ENCODE results near the gene MUC4. TPM values are rescaled to one million over a fixed set of nuclear protein-coding genes. Genes with fewer than 3 reads are reported as not detected.

MUC4 gene
- total RNA-seq, 1 experiment from 2014 or later = 0.36 TPM

DNA sequence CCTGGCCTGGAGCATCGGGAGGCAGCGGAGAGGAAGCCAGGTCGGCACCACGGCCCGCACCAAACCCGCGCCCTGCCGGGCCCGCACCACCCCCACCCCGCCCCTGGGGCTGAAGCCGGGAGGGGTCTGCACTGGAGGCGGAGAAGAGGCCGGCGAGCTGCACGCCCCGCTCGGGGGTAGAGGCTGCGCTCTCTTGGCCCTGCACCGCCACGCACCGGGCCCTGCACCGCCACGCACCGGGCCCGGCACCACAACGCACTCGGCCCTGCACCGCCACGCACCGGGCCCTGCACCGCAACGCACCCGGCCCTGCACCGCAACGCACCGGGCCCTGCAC is 49.5 kb downstream of the MUC4 start:
- TF ChIP-seq CTCF (IDR thresholded peaks at IDR 0.05; ENCODE audit: insufficient read depth in 1 of 2, low read depth in 1 of 2, low read length in 1 of 2, severe bottlenecking in 1 of 2, unreplicated experiment in 1 of 2) = no peak
- intact Hi-C loops (cut with micrococcal nuclease; ENCODE audit: unreplicated experiment) = no loop called here
- no peak overlapping the region for H3K4me3 Mint-ChIP-seq (ENCODE audit: unreplicated experiment)
- BruUV-seq (replicated peaks) = no TSS peak
- ChIA-PET CTCF (no interaction called here), POLR2A (no interaction called here)
- H3K27me3 Mint-ChIP-seq (ENCODE audit: insufficient read depth, unreplicated experiment) = peaks cover 7% of the 10 kb centered on the region
- H3K4me3 ChIP-seq (ENCODE audit: low read depth, low read length) = no peak overlapping the region
- peaks cover under 1% of the 10 kb centered on the region for H3K4me1 Mint-ChIP-seq (ENCODE audit: low read depth, unreplicated experiment)
- H3K9me3 ChIP-seq = no peaks in the 10 kb centered on the region
- no peaks in the 10 kb centered on the region for H3K36me3 Mint-ChIP-seq (ENCODE audit: insufficient read depth, unreplicated experiment)
- no peaks in the 10 kb centered on the region for H3K27me3 ChIP-seq (replicated peaks; ENCODE audit: control insufficient read depth, insufficient read depth, low read length)
- no peaks in the 10 kb centered on the region for H3K36me3 ChIP-seq (ENCODE audit: control insufficient read depth, insufficient read depth, low read length)
- H3K27ac Mint-ChIP-seq (ENCODE audit: unreplicated experiment) = no peak overlapping the region
- H3K9me3 Mint-ChIP-seq (ENCODE audit: unreplicated experiment) = no peaks in the 10 kb centered on the region
- no peak for DNase-seq
- H3K4me1 ChIP-seq = no peaks in the 10 kb centered on the region

- H3K9me3 ChIP-seq = no peaks in the 10 kb centered on the region
- peaks cover 5% of the 10 kb centered on the region for H3K4me1 Mint-ChIP-seq (ENCODE audit: low read depth, unreplicated experiment)
- no peaks in the 10 kb centered on the region for H3K27me3 ChIP-seq (replicated peaks; ENCODE audit: control insufficient read depth, insufficient read depth, low read length)
- H3K4me1 ChIP-seq = no peaks in the 10 kb centered on the region
- peaks cover 7% of the 10 kb centered on the region for H3K27me3 Mint-ChIP-seq (ENCODE audit: insufficient read depth, unreplicated experiment)
- no peak for TF ChIP-seq CTCF (IDR thresholded peaks at IDR 0.05; ENCODE audit: insufficient read depth in 1 of 2, low read depth in 1 of 2, low read length in 1 of 2, severe bottlenecking in 1 of 2, unreplicated experiment in 1 of 2)
- BruUV-seq (replicated peaks) = no TSS peak
- H3K9me3 Mint-ChIP-seq (ENCODE audit: unreplicated experiment) = no peaks in the 10 kb centered on the region
- no peak overlapping the region for H3K27ac Mint-ChIP-seq (ENCODE audit: unreplicated experiment)
- intact Hi-C loops (cut with micrococcal nuclease; ENCODE audit: unreplicated experiment) = no loop called here
- DNase-seq = no peak
- H3K4me3 Mint-ChIP-seq (ENCODE audit: unreplicated experiment) = no peak overlapping the region
- POLR2A ChIA-PET = no interaction called here
- CTCF ChIA-PET = no interaction called here
- no peak overlapping the region for H3K4me3 ChIP-seq (ENCODE audit: low read depth, low read length)
- no peaks in the 10 kb centered on the region for H3K36me3 ChIP-seq (ENCODE audit: control insufficient read depth, insufficient read depth, low read length)
- H3K36me3 Mint-ChIP-seq (ENCODE audit: insufficient read depth, unreplicated experiment) = no peaks in the 10 kb centered on the region
Observed at GRCh38 chr3:195761567-195762248, 50.0 kb downstream of the MUC4 start.

- Histone ChIP-seq H3K27me3 (replicated peaks; ENCODE audit: control insufficient read depth, insufficient read depth, low read length) (no peaks in the 10 kb centered on the region), H3K9me3 (no peaks in the 10 kb centered on the region), H3K36me3 (ENCODE audit: control insufficient read depth, insufficient read depth, low read length) (no peaks in the 10 kb centered on the region), H3K4me3 (ENCODE audit: low read depth, low read length) (no peak overlapping the region), H3K4me1 (no peaks in the 10 kb centered on the region)
- Mint-ChIP-seq H3K36me3 (ENCODE audit: insufficient read depth, unreplicated experiment) (no peaks in the 10 kb centered on the region), H3K27me3 (ENCODE audit: insufficient read depth, unreplicated experiment) (peaks cover 7% of the 10 kb centered on the region), H3K9me3 (ENCODE audit: unreplicated experiment) (no peaks in the 10 kb centered on the region), H3K27ac (ENCODE audit: unreplicated experiment) (no peak overlapping the region), H3K4me1 (ENCODE audit: low read depth, unreplicated experiment) (peaks cover 9% of the 10 kb centered on the region), H3K4me3 (ENCODE audit: unreplicated experiment) (no peak overlapping the region)
- TF ChIP-seq CTCF (IDR thresholded peaks at IDR 0.05; ENCODE audit: insufficient read depth in 1 of 2, low read depth in 1 of 2, low read length in 1 of 2, severe bottlenecking in 1 of 2, unreplicated experiment in 1 of 2) = no peak
- CTCF ChIA-PET = interaction anchor here (1.1 kb wide), 1 partner anchor 13 kb away, joined by 3 read pairs; no protein-coding TSS in a partner anchor
- BruUV-seq (replicated peaks) = no TSS peak
- POLR2A ChIA-PET = no interaction called here
- DNase-seq = no peak
- intact Hi-C loops (cut with micrococcal nuclease; ENCODE audit: unreplicated experiment) = no loop called here
Observed at GRCh38 chr3:195761123-195761566, 50.6 kb downstream of the MUC4 start.

All from Caco-2 (cell line).